GM21717 (cell line): ENCODE measurements around the gene BIRC3.

Experiments used
- ATAC-seq: cut with Tn5 transposase; IDR thresholded peaks from one replicate; pipeline ENCODE4 v1.9.1; 2021; ENCODE audit warnings: mild to moderate bottlenecking, moderate library complexity; ENCODE audit not compliant: unreplicated experiment

Gene BIRC3

DNA sequence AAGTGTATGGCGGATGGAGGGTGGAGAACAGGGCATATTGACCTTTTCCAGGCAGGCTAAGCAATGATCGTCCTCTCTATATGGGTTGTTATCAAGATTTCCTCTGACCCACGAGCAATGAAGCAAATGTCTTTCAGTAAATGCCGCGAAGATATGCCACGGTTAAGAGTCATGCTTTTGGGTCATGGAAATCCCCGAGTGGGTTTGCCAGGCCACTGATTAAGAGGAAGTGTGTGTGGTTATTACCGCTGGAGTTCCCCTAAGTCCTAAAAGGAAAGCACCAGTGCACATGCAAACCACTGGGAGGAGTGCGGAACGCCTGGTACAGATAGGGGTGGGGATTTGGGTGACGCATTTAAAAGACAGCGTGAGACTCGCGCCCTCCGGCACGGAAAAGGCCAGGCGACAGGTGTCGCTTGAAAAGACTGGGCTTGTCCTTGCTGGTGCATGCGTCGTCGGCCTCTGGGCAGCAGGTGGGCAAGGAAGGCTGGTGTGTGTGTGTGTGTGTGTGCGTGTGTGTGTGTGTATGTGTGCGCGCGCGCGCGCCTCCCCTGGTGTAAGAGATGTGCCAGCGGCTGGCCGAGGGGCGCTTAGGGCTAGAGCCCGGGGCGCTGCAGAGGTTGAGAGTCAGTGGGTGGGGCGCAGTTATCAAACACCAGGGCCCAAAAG lies at the start of gene BIRC3:
TSS of gene BIRC3 (plus strand) at position 386 of the 669 bp plus-strand sequence. CDS start 7,026 bp downstream, outside the sequence.
- peak; percentile 87 for ATAC-seq

GRCh38 chr11:102267609-102268008 lies 49.7 kb upstream of the BIRC3 start:
- no peak for ATAC-seq

- peak; percentile 97 for ATAC-seq
Observed at GRCh38 chr11:102268083-102268984, 49.0 kb upstream of the BIRC3 start.

DNA sequence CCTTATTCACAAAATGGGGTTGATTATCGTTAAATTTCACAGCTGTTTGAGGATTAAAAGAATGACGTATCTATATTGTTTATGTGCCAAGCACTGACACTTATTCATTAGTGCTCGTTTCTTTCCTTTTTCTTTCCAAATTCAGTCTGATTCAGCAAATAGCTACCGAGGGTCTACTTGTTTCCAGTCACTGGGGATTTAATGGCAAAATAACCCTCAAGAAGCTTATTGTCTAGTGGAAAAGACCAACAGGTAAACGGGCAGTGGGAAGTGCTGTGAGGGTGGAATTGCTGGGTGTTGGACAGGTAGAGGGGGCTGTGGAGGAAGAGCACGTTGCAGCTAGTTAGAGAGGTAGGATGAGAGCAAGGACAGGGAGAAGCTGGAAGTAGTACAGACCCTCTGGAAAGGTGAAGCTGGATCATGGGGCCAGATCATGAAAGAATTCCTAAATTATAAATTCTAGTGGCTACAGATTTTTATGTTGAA lies 48.3 kb upstream of the BIRC3 start:
- ATAC-seq = no peak

DNA sequence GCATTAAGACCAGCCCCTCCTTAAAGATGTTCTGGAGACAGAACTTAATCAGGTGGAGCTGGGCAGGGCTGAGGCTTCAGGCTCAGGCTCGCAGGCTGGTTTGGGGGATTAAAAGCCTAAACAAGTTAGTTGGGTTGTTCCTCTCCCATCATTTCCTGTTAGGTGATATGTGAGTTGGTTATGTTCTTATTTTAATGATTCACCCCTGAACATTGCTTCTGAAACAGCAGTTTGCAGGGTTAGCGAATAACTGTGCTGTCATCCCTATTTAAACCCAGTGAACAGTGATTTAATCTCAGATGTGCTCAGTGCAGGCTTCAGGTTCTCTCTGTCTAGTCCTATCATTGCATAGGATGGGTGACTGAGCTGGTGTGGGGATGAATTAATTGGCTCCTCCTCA lies 47.4 kb upstream of the BIRC3 start:
- no peak for ATAC-seq

DNA sequence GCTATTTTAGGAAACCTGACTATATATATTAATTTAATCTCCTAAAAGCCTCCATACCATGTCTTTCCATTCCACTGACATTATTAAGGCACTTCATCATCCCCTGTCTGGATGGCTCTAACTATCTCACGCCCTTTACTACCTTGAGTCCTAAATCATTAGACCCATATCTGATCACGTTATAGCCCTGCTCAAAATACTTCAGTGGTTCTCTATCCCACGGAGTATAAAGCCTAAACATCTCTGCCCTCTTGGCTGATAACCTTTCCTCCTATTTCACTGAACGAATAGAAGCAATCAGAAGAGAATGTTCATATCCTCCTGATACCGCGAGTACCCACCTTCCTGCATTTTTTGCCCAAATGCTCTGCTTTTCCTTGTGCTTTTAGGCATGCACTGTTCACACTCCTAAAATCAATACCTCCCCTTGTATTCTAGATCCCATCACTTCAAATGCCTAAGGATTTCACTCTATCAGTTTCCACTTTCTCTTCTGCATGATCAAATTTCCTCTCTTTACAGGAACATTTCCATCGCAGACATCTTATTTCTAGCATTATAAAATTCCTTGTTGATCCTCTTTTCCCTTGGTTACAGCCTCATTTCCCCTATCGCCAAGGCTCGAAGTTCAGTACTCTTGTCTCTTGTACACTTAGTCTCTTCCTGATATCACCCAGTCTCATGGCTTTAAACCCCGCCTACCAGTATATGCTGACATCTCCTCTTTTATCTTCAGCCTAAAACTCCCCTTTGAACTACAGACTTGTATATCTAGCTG lies 45.0 kb upstream of the BIRC3 start:
- no peak for ATAC-seq

- no peak for ATAC-seq
Observed at GRCh38 chr11:102274628-102275027, 42.7 kb upstream of the BIRC3 start.

DNA sequence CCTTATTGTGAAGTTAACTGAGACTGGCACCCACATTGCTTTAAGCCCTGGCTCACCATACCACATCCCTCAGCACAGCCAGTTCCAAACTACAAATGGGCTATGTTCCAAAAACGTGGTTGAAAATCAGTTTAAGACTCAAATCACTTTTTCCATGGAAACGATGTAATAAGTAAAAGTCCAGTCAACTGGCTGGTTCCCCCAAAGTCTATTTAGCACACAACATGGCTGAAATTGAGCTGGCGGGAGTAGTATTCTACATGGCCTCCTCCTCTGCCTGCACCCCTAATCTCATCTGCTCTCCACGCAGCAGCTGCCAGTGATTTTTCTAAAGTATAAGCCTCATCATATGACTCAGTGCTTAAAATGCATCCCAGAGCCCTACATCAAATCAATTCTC lies 40.9 kb upstream of the BIRC3 start:
- no peak for ATAC-seq

DNA sequence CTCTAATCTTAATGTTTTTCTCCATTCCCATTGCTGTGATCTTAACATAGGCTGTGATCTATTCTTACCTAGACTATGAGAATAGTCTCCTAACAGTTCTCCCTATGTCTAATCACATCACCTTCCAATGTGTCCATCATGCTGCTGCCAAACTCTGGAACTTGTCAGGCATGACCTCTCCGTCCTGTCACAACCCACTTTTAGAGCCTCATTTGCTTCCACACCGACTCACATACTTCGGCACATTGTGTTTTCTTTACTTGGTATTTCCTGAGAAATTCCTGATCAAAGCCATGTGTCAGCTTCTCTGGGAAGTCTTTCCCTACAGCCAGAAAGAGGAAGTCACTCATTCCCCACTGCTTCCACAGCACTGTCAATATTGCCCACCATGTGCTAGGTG lies 40.5 kb upstream of the BIRC3 start:
- ATAC-seq = no peak

- ATAC-seq = peak; percentile 99
Observed at GRCh38 chr11:102279641-102280170, 37.6 kb upstream of the BIRC3 start.

DNA sequence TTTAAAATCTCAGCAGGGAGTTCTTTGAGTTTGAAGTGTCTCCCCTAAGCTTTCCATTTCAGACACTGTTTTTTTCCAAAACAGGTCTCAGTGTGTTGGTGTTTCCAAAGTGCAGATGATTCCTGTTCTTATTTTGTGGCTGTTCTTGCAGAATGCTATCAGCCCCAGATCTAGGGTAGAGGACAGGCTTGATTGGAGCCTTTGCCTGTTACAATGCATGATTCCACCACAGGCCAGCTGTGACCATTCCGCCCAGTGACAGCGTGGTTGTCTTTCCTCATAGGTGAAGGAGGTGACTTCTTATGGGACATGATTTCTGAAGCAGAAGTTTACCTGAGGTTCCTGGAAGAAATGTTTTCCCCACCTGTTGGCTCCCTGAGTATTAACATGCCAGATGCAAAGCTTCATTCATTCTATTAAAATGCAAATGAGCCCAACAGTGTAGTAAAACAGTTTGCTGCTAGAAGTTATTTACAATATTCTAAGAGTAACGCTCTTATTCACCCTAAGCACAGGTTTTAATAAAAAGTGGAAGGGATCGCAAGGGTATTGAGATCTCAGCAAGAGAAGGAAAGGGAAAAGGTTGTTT lies 36.9 kb upstream of the BIRC3 start:
- no peak for ATAC-seq

DNA sequence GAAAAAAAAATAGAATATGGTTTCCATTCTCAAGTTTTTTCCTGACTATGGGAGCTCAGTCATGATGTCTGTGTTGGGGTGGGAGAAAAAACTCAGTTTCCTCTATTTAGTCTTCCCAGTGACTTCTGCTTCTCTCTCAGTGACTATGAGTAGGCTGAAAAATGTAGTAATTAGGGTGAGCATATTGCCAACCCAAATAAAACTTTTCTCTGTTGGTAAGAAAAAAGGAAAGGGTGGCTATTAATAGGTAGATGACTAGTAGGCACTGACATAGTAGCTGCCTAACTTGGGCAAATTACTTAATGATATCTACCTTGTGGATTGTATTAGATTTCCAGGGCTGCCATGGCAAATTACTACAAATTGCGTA lies 34.2 kb upstream of the BIRC3 start:
- ATAC-seq = no peak

- ATAC-seq = no peak
Observed at GRCh38 chr11:102284008-102284407, 33.3 kb upstream of the BIRC3 start.

DNA sequence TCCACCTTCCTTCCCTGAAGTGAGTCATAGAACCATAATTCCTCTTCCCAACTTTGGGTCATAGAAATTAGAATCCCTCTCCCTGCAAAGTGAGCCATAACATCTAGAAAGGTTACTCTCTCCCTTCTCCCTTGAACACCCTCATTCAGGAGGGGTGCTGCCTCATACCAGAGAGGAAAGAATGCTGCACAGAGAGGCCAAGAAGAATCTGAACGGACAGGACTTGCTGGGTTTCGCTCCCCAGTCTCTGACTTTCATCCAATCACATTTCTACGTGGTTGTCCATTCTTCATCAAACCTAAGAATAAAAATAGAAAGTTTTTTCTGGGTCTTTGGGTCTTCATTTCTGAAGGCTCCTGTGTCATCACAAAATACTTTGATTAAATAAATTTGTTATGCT lies 31.0 kb upstream of the BIRC3 start:
- ATAC-seq = no peak

DNA sequence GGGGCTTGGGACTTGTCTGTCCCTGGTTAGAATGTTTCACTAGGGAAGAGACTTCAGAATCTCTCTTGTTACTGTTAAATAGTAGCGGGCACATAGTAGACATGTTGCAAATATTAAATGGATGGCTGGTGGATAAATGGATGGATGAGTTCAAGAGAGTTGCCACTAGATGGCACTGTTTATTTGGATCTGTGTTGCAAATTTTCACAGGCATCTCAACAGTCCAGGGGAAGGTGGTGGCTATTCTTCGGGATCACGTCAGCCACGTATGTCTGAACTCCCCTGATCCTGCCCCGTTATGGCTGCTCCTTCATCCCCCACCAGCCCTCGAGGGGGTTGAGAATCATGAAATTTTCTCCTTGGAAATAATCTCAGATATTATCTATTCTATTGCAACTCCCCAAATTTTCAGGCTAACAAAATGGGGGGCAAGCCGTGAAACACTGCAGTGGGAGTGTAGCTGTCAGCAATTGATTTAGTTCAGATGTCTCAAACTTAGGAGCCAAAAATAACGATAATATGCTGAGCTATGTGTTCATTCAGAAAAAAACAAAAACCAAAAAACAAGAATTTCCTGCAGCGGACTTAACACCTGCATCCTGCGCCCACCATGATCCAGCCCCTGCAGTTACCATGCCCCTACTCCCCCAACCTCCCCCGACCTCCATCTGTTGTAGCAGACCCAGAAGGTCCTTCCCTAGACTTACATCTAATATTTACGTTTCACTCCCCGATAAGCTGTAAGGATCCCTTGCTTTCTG lies 29.1 kb upstream of the BIRC3 start:
- peak; percentile 87 for ATAC-seq

DNA sequence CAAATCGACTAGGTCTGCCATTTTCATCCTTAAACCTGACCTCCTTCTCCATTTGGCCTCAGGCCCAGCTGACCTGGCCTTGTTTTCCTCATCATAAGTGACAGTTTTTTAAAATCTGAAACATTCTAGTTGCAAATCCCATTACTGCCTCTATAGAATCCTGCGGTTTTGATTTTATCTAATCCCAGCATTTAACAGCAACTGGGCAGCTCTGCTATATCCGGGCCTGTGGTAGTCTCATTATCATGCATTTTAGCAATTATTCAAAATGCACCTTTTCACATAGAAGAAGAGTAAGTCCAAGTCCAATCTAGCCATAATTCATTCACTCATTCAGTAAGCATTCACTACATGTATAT lies 28.6 kb upstream of the BIRC3 start:
- ATAC-seq = no peak

DNA sequence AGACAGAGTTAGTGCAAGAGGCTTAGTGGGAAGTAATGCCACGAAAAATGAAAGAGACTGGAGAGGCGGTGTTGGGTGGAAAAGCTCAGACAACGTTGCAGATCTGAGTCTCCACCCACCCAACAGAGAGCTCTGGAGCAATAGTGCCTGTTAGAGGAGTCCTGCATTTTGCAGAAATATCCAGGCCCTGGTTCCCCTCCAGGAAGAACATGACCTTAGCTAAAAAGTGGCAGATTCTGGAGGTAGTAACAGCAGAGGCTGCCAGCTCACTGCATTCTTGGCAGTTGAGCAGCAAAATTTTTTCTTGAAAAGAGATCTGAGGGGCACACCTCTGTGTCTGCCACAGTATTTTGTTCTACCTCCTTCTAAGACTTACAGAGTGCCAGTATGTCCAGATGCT lies 27.7 kb upstream of the BIRC3 start:
- ATAC-seq = no peak

GRCh38 chr11:102291831-102292230 lies 25.5 kb upstream of the BIRC3 start:
- no peak for ATAC-seq

GRCh38 chr11:102292933-102293332 lies 24.4 kb upstream of the BIRC3 start:
- no peak for ATAC-seq
